Fibroblast of lung (primary cell): ENCODE measurements around the gene OR13J1. TPM values are rescaled to one million over a fixed set of nuclear protein-coding genes. Genes with fewer than 3 reads are reported as not detected.

Source experiments
- DNase-seq, 2 donors: peaks; one replicate each; pipeline versions ENCODE4 v3.0.0 to v3.0.0-alpha.2; 2010; ENCODE audit warnings: low read depth in 2 of 2
- H2AFZ ChIP-seq: 2 replicates; pipeline ENCODE4 v1.5.1; 2012; ENCODE audit warnings: low read length, control low read depth, inconsistent platforms
- H3K27ac ChIP-seq: 2 replicates; pipeline ENCODE4 v1.5.1; 2011; ENCODE audit warnings: low read length, control low read depth; ENCODE audit not compliant: insufficient read depth
- H3K27me3 ChIP-seq: 2 replicates; pipeline ENCODE4 v1.5.1; 2011; ENCODE audit warnings: mild to moderate bottlenecking, low read length; ENCODE audit not compliant: control insufficient read depth, insufficient read depth
- H3K36me3 ChIP-seq: 2 replicates; pipeline ENCODE4 v1.5.1; 2011; ENCODE audit warnings: low read length; ENCODE audit not compliant: control insufficient read depth, insufficient read depth
- H3K4me1 ChIP-seq: 2 replicates; pipeline ENCODE4 v1.5.1; 2011; ENCODE audit warnings: low read length; ENCODE audit not compliant: control insufficient read depth, insufficient read depth; ENCODE audit errors: extremely low read depth
- H3K4me2 ChIP-seq: 2 replicates; pipeline ENCODE4 v1.5.1; 2011; ENCODE audit warnings: low read length, control low read depth; ENCODE audit not compliant: insufficient read depth; ENCODE audit errors: extremely low read depth
- H3K4me3 ChIP-seq, 4 experiments: fragments of 200-600 bp in 1 of 4; sonication (generic) in 1 of 4; replicated peaks in 1 of 4; 2 replicates each; pipeline ENCODE4 v1.5.1; 2011 to 2016; ENCODE audit warnings: low read length in 4 of 4, low read depth in 3 of 4, mild to moderate bottlenecking in 3 of 4, control low read depth in 2 of 4, inconsistent platforms in 1 of 4, mixed read lengths in 1 of 4; ENCODE audit not compliant: insufficient read depth in 1 of 4; ENCODE audit errors: control extremely low read depth in 1 of 4
- H3K79me2 ChIP-seq: 2 replicates; pipeline ENCODE4 v1.5.1; 2012; ENCODE audit warnings: mild to moderate bottlenecking, low read length, inconsistent platforms; ENCODE audit not compliant: control insufficient read depth, insufficient read depth
- H3K9ac ChIP-seq: 2 replicates; pipeline ENCODE4 v1.5.1; 2011; ENCODE audit warnings: mild to moderate bottlenecking, low read length, control low read depth; ENCODE audit not compliant: insufficient read depth
- H3K9me3 ChIP-seq: 2 replicates; pipeline ENCODE4 v1.5.1; 2012; ENCODE audit warnings: low read depth, low read length; ENCODE audit not compliant: control insufficient read depth, insufficient read depth
- H4K20me1 ChIP-seq: 2 replicates; pipeline ENCODE4 v1.5.1; 2011; ENCODE audit warnings: low read length; ENCODE audit not compliant: control insufficient read depth, insufficient read depth; ENCODE audit errors: extremely low read depth
- CTCF ChIP-seq, 2 donors: IDR thresholded peaks in 1 of 2; conservative IDR thresholded peaks in 1 of 2; 1 replicate in 1 of 2; 2 replicates in 1 of 2; pipeline ENCODE4 v1.5.1; 2011 to 2012; ENCODE audit warnings: low read length in 2 of 2, control low read depth in 1 of 2, inconsistent platforms in 1 of 2, low read depth in 1 of 2, mild to moderate bottlenecking in 1 of 2
- EZH2 ChIP-seq: IDR thresholded peaks from 2 replicates; pipeline ENCODE4 v1.5.1; 2012; ENCODE audit warnings: low read length, control low read depth, mild to moderate bottlenecking; ENCODE audit errors: missing control alignments
- polyA plus RNA-seq, 2 donors: library from polyadenylated mRNA; depleted of rRNA in 1 of 2; stranded (reverse) in 1 of 2; unstranded in 1 of 2; fragments of >200 nt; gene quantifications; 2 replicates each; pipeline ENCODE4 v1.2.1, GENCODE V29; 2011 to 2012; ENCODE audit warnings: missing spikeins in 1 of 2
- total RNA-seq: library from RNA; depleted of rRNA; stranded (reverse); fragments of >200 nt; gene quantifications from 2 replicates; pipeline ENCODE4 v1.2.1, GENCODE V29; 2014

The OR13J1 gene
- total and polyA plus RNA-seq, 2 donors (not counting 1 experiment from before 2014, with no cell fraction given), result not detected

GRCh38 chr9:35829764-35830096, 40.5 kb downstream of the OR13J1 start:
- Histone ChIP-seq H3K27ac (peak overlapping the region; percentile 73), H3K79me2 (no peaks in the 10 kb centered on the region), H3K9me3 (no peaks in the 10 kb centered on the region), H3K4me2 (peak overlapping the region; percentile 95), H3K27me3 (no peaks in the 10 kb centered on the region), H3K4me3 (peak overlapping the region; percentile 53 to 78 (median 76)), H3K36me3 (no peaks in the 10 kb centered on the region), H2AFZ (peak overlapping the region; percentile 88), H4K20me1 (no peaks in the 10 kb centered on the region), H3K9ac (peak overlapping the region; percentile 82), H3K4me1 (peaks cover 5% of the 10 kb centered on the region)
- no peak for DNase-seq
- no peak for TF ChIP-seq CTCF (conservative IDR thresholded peaks at IDR 0.05 in 1 of 2, IDR thresholded peaks at IDR 0.05 in 1 of 2; ENCODE audit: low read depth in 1 of 2, low read length in 2 of 2)
- no peak for TF ChIP-seq EZH2

DNA sequence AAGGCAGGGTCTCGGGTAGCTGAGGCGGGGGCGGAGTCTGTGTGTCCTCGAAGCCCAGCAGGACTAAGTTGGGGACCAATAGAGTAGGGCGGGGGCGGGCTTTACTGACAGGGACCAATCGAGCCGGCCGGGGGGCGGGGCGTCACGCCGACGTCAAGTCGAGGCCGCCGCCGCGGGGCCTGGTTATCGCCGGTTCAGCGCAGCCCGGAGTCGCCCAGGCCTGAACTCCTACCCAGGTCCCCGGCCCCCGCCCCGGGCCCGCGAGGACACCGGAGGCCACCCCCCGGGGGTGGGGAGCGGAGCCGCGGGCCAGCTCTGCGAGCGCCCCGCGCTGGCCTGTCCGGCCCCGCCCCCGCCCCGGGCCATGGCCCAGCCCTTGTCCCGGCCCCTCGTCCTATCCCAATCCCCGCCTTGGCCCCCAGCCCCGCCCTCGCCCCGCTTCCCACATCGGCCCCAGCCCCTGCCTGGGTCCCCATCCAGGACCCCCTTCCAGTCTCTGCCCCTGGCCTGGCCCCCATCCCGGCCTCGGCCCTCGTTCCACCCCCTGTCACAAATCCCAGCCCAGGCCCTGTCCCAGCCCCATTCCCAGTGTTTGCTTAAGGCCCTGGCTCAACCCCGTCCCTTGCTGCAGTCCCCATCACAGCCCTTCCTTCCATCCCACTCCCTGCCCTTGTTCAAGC, 41.0 kb downstream of the OR13J1 start, which contains the start of gene TMEM8B:
TSS of gene TMEM8B (plus strand) at position 145 of the 680 bp plus-strand sequence. CDS start at position 365, 220 bp downstream.
- H3K4me2 ChIP-seq, result peak within 1 kb of the TSS; percentile 95
- H3K36me3 ChIP-seq, result no peaks in the 10 kb centered on the region
- peaks cover 5% of the 10 kb centered on the region for H3K4me1 ChIP-seq
- DNase-seq, result peak; percentile 89 to 90
- TF ChIP-seq CTCF (conservative IDR thresholded peaks at IDR 0.05 in 1 of 2, IDR thresholded peaks at IDR 0.05 in 1 of 2; ENCODE audit: low read depth in 1 of 2, low read length in 2 of 2) (no peak), EZH2 (no peak)
- no peaks in the 10 kb centered on the region for H3K27me3 ChIP-seq
- peak within 1 kb of the TSS; percentile 73 for H3K27ac ChIP-seq
- H2AFZ ChIP-seq, result peak within 1 kb of the TSS; percentile 99
- H3K9ac ChIP-seq, result peak within 1 kb of the TSS; percentile 82
- no peaks in the 10 kb centered on the region for H3K9me3 ChIP-seq
- peak within 1 kb of the TSS; percentile 74 to 82 (median 78) for H3K4me3 ChIP-seq
- H4K20me1 ChIP-seq, result no peaks in the 10 kb centered on the region
- no peaks in the 10 kb centered on the region for H3K79me2 ChIP-seq

GRCh38 chr9:35828716-35829083, 41.5 kb downstream of the OR13J1 start, which contains the start of gene FAM221B:
Gene FAM221B, minus strand, starts transcription at chr9:35828732. Its CDS starts 2,571 bp downstream, at chr9:35826161.
- H3K79me2 ChIP-seq, result no peaks in the 10 kb centered on the region
- no peaks in the 10 kb centered on the region for H3K36me3 ChIP-seq
- H4K20me1 ChIP-seq, result no peaks in the 10 kb centered on the region
- DNase-seq, result no peak
- H3K27me3 ChIP-seq, result no peaks in the 10 kb centered on the region
- H3K9me3 ChIP-seq, result no peaks in the 10 kb centered on the region
- TF ChIP-seq CTCF (conservative IDR thresholded peaks at IDR 0.05 in 1 of 2, IDR thresholded peaks at IDR 0.05 in 1 of 2; ENCODE audit: low read depth in 1 of 2, low read length in 2 of 2) (no peak), EZH2 (no peak)
- H2AFZ ChIP-seq, result peak within 1 kb of the TSS; percentile 99
- peak within 1 kb of the TSS; percentile 95 for H3K4me2 ChIP-seq
- H3K9ac ChIP-seq, result peak within 1 kb of the TSS; percentile 82
- H3K4me3 ChIP-seq, result peak within 1 kb of the TSS; percentile 74 to 82 (median 78)
- peaks cover 5% of the 10 kb centered on the region for H3K4me1 ChIP-seq
- H3K27ac ChIP-seq, result peak within 1 kb of the TSS; percentile 73
